H9 (cell line): ENCODE measurements around the gene TCIRG1. TPM values are rescaled to one million over a fixed set of nuclear protein-coding genes. Genes with fewer than 3 reads are reported as not detected.

ENCODE experiments used
- DNase-seq: peaks from one replicate; pipeline ENCODE4 v3.0.0-alpha.2; 2017
- H2AFZ ChIP-seq: one replicate; pipeline ENCODE4 v1.6.1; 2013; ENCODE audit warnings: mild to moderate bottlenecking, low read length, control low read depth, moderate library complexity
- H2AK5ac ChIP-seq: 2 replicates; pipeline ENCODE4 v1.6.1; 2013; ENCODE audit warnings: low read length, control low read depth, mixed read lengths; ENCODE audit not compliant: insufficient read length
- H2BK120ac ChIP-seq: one replicate; pipeline ENCODE4 v1.6.1; 2013; ENCODE audit warnings: low read depth, mild to moderate bottlenecking, low read length, control low read depth, inconsistent platforms; ENCODE audit not compliant: poor library complexity, severe bottlenecking
- H2BK12ac ChIP-seq: 2 replicates; pipeline ENCODE4 v1.6.1; 2013; ENCODE audit warnings: low read length, control low read depth, mixed read lengths, low read depth; ENCODE audit not compliant: insufficient read length
- H2BK15ac ChIP-seq: 2 replicates; pipeline ENCODE4 v1.6.1; 2013; ENCODE audit warnings: low read depth, low read length, control low read depth
- H2BK20ac ChIP-seq: one replicate; pipeline ENCODE4 v1.6.1; 2013; ENCODE audit warnings: low read depth, mild to moderate bottlenecking, low read length, control low read depth, inconsistent platforms; ENCODE audit not compliant: poor library complexity, severe bottlenecking
- H2BK5ac ChIP-seq: 2 replicates; pipeline ENCODE4 v1.6.1; 2013; ENCODE audit warnings: low read length, control low read depth, mixed read lengths; ENCODE audit not compliant: insufficient read length
- H3K14ac ChIP-seq: 2 replicates; pipeline ENCODE4 v1.6.1; 2013; ENCODE audit warnings: low read length, control low read depth; ENCODE audit not compliant: insufficient read depth
- H3K18ac ChIP-seq: 2 replicates; pipeline ENCODE4 v1.6.1; 2013; ENCODE audit warnings: low read depth, mild to moderate bottlenecking, mixed read lengths, low read length, control low read depth; ENCODE audit not compliant: insufficient read length
- H3K23ac ChIP-seq: 2 replicates; pipeline ENCODE4 v1.6.1; 2013; ENCODE audit warnings: low read length, control low read depth, mixed read lengths, low read depth; ENCODE audit not compliant: insufficient read length
- H3K23me2 ChIP-seq: 2 replicates; pipeline ENCODE4 v1.6.1; 2013; ENCODE audit warnings: low read depth, mild to moderate bottlenecking, mixed read lengths, low read length, control low read depth; ENCODE audit not compliant: insufficient read length, poor library complexity, severe bottlenecking
- H3K27ac ChIP-seq: 2 replicates; pipeline ENCODE4 v1.5.1; 2013; ENCODE audit warnings: low read length, control low read depth, mixed read lengths, low read depth; ENCODE audit not compliant: insufficient read length
- H3K27me3 ChIP-seq: 2 replicates; pipeline ENCODE4 v1.6.1; 2013; ENCODE audit warnings: low read length, control low read depth, inconsistent platforms; ENCODE audit not compliant: insufficient read depth
- H3K4ac ChIP-seq: 2 replicates; pipeline ENCODE4 v1.6.1; 2013; ENCODE audit warnings: low read depth, mild to moderate bottlenecking, control low read depth, inconsistent platforms, low read length, moderate library complexity
- H3K4me1 ChIP-seq: 2 replicates; pipeline ENCODE4 v1.6.1; 2013; ENCODE audit warnings: low read length, control low read depth, inconsistent platforms; ENCODE audit not compliant: insufficient read depth
- H3K4me2 ChIP-seq: 2 replicates; pipeline ENCODE4 v1.6.1; 2013; ENCODE audit warnings: low read length, control low read depth, mixed read lengths; ENCODE audit not compliant: insufficient read length, insufficient read depth
- H3K56ac ChIP-seq: 2 replicates; pipeline ENCODE4 v1.6.1; 2013; ENCODE audit warnings: low read depth, mild to moderate bottlenecking, mixed read lengths, low read length, control low read depth; ENCODE audit not compliant: insufficient read length
- H3K79me1 ChIP-seq: 2 replicates; pipeline ENCODE4 v1.6.1; 2013; ENCODE audit warnings: low read depth, mild to moderate bottlenecking, moderate library complexity, low read length, control low read depth, inconsistent platforms; ENCODE audit not compliant: insufficient read depth, poor library complexity, severe bottlenecking
- H3K79me2 ChIP-seq: 2 replicates; pipeline ENCODE4 v1.6.1; 2013; ENCODE audit warnings: low read length, control low read depth, inconsistent platforms; ENCODE audit not compliant: insufficient read depth
- H3K9ac ChIP-seq: 2 replicates; pipeline ENCODE4 v1.6.1; 2013; ENCODE audit warnings: low read length, control low read depth, mixed read lengths; ENCODE audit not compliant: insufficient read length; ENCODE audit errors: extremely low read depth
- H3K9me3 ChIP-seq: one replicate; pipeline ENCODE4 v1.6.1; 2013; ENCODE audit warnings: low read depth, low read length, inconsistent platforms; ENCODE audit not compliant: control insufficient read depth
- H3T11ph ChIP-seq: one replicate; pipeline ENCODE4 v1.6.1; 2013; ENCODE audit warnings: mild to moderate bottlenecking, low read length, control low read depth, inconsistent platforms
- H4K20me1 ChIP-seq: one replicate; pipeline ENCODE4 v1.6.1; 2013; ENCODE audit not compliant: control insufficient read depth, insufficient read length, insufficient read depth
- H4K5ac ChIP-seq: 2 replicates; pipeline ENCODE4 v1.6.1; 2013; ENCODE audit warnings: low read depth, mild to moderate bottlenecking, mixed read lengths, low read length, control low read depth; ENCODE audit not compliant: insufficient read length
- H4K8ac ChIP-seq: replicated peaks from 2 replicates; pipeline ENCODE4 v1.6.1; 2013; ENCODE audit warnings: low read length, control low read depth, mixed read lengths, low read depth; ENCODE audit not compliant: insufficient read length
- H4K91ac ChIP-seq: 2 replicates; pipeline ENCODE4 v1.6.1; 2013; ENCODE audit warnings: low read depth, mild to moderate bottlenecking, moderate library complexity, mixed read lengths, low read length, control low read depth; ENCODE audit not compliant: insufficient read length
- H3K27ac Mint-ChIP-seq, 3 experiments: 2 replicates in 2 of 3; 3 replicates in 1 of 3; pipeline ENCODE4 v1.8.0; 2020 to 2021; ENCODE audit warnings: mixed read lengths in 3 of 3, mild to moderate bottlenecking in 1 of 3, moderate library complexity in 1 of 3
- H3K27me3 Mint-ChIP-seq: 2 replicates; pipeline ENCODE4 v1.8.0; 2021; ENCODE audit warnings: low read depth, mild to moderate bottlenecking, moderate library complexity, mixed read lengths
- H3K36me3 Mint-ChIP-seq, 3 experiments: 2 replicates in 2 of 3; 3 replicates in 1 of 3; pipeline ENCODE4 v1.8.0; 2020 to 2021; ENCODE audit warnings: low read depth in 3 of 3, mixed read lengths in 3 of 3; ENCODE audit not compliant: insufficient read depth in 1 of 3
- H3K4me1 Mint-ChIP-seq, 2 experiments: 2 replicates each; pipeline ENCODE4 v1.8.0; 2020; ENCODE audit warnings: mixed read lengths in 2 of 2
- H3K4me3 Mint-ChIP-seq, 2 experiments: 2 replicates in 1 of 2; 3 replicates in 1 of 2; pipeline ENCODE4 v1.8.0; 2020 to 2021; ENCODE audit warnings: mild to moderate bottlenecking in 2 of 2, mixed read lengths in 2 of 2, moderate library complexity in 1 of 2
- H3K9me3 Mint-ChIP-seq, 2 experiments: 2 replicates in 1 of 2; 3 replicates in 1 of 2; pipeline ENCODE4 v1.8.0; 2020; ENCODE audit warnings: mild to moderate bottlenecking in 2 of 2, mixed read lengths in 2 of 2, moderate library complexity in 1 of 2
- WGBS: extraction: QIAGEN DNeasy Blood & Tissue Kit; methylation state at CpG from one replicate; pipeline ENCODE4 v1.1.7; 2013; ENCODE audit warnings: missing lambda C conversion rate, low lambda C conversion rate, mixed read lengths; ENCODE audit not compliant: insufficient read length; ENCODE audit errors: extremely low coverage; 5-methylcytosine and 5-hydroxymethylcytosine counted together
- total RNA-seq: library from RNA; stranded (reverse); gene quantifications from 2 replicates; pipeline ENCODE4 v1.2.1, GENCODE V29; 2021
- TF ChIP-seq, protein P1 (sequence below): fragments of 200-600 bp; sonication (generic); conservative IDR thresholded peaks from 3 replicates; pipeline ENCODE4 v1.8.0; 2021; ENCODE audit warnings: antibody characterized with exemption, mild to moderate bottlenecking

The TCIRG1 gene
- total RNA-seq, 1 experiment from 2014 or later: 24.4 TPM

DNA sequence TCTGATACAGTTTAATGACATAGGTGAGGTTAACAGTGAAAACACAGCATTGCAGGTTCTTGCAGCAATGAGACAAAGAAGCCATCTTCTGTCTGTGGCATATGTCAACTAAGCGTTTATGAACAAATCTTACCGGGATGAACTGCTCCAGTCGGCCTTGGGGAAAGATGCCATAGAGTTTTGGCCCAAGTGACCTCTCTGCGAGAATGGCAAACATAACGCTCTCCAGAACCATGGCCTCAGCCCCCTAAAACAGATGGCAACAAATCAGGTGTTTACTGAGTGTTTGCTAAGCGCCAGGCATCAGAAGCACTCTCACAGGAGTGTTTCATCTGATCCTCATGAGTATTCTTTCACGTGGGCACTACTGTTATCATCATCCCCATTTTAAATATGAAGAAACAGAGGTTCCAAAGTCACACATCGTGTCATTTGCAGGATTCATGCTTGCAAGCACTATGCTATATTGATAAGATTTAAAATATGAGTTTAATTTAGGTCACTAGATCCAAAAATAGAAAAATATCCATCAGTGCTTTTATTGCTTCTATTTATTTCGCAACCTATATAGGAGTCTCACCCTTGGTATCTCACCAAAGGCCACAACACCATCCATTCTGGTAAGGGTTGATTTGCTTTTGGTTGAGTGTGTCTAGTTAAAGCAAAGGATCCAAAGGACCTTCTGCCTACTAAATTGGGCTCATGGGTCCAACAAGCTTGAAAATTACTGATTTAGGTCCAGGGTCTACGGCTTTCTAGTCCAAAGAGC lies 35.9 kb downstream of the TCIRG1 start:
- Histone ChIP-seq H3T11ph (no peak overlapping the region), H3K23ac (no peak overlapping the region), H2BK12ac (no peak overlapping the region), H2AFZ (no peak overlapping the region), H3K18ac (no peak overlapping the region), H4K20me1 (no peaks in the 10 kb centered on the region), H3K9me3 (no peaks in the 10 kb centered on the region), H3K9ac (no peak overlapping the region), H2BK15ac (no peak overlapping the region), H4K5ac (no peak overlapping the region), H2AK5ac (no peak overlapping the region), H4K91ac (no peak overlapping the region), H3K4me2 (no peak overlapping the region), H3K27ac (no peak overlapping the region), H2BK20ac (no peak overlapping the region), H2BK5ac (no peak overlapping the region), H3K23me2 (no peaks in the 10 kb centered on the region), H3K79me2 (no peaks in the 10 kb centered on the region; the same call in 1 of the 2 replicates), H3K27me3 (no peaks in the 10 kb centered on the region), H3K79me1 (peaks cover 3% of the 10 kb centered on the region), H3K56ac (no peak overlapping the region), H3K14ac (no peak overlapping the region), H4K8ac (no peak overlapping the region), H3K4me1 (no peaks in the 10 kb centered on the region), H2BK120ac (no peak overlapping the region), H3K4ac (no peak overlapping the region)
- Mint-ChIP-seq H3K9me3 (no peaks in the 10 kb centered on the region), H3K27me3 (no peaks in the 10 kb centered on the region), H3K4me1 (no peaks in the 10 kb centered on the region), H3K27ac (no peak overlapping the region), H3K36me3 (peaks cover 22 to 77% (median 54%) of the 10 kb centered on the region in 3 experiments; a peak in 6 of 7 replicates), H3K4me3 (no peak overlapping the region)
- no peak for DNase-seq
- WGBS: no CpG with 5 or more reads among the region's 10 CpGs
- TF ChIP-seq, protein P1, sequence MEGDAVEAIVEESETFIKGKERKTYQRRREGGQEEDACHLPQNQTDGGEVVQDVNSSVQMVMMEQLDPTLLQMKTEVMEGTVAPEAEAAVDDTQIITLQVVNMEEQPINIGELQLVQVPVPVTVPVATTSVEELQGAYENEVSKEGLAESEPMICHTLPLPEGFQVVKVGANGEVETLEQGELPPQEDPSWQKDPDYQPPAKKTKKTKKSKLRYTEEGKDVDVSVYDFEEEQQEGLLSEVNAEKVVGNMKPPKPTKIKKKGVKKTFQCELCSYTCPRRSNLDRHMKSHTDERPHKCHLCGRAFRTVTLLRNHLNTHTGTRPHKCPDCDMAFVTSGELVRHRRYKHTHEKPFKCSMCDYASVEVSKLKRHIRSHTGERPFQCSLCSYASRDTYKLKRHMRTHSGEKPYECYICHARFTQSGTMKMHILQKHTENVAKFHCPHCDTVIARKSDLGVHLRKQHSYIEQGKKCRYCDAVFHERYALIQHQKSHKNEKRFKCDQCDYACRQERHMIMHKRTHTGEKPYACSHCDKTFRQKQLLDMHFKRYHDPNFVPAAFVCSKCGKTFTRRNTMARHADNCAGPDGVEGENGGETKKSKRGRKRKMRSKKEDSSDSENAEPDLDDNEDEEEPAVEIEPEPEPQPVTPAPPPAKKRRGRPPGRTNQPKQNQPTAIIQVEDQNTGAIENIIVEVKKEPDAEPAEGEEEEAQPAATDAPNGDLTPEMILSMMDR: no peak
